Osteocyte (in vitro differentiated cells): Measurements from ENCODE around the gene MIXL1. TPM values are rescaled to one million over a fixed set of nuclear protein-coding genes. Genes with fewer than 3 reads are reported as not detected.

Source experiments
- DNase-seq: peaks from one replicate; pipeline ENCODE4 v3.0.0; 2021; ENCODE audit warnings: mixed read lengths; ENCODE audit not compliant: unreplicated experiment; ENCODE audit errors: extremely low spot score
- H3K27ac Mint-ChIP-seq: one replicate; pipeline ENCODE4 v1.8.0; 2021; ENCODE audit warnings: mild to moderate bottlenecking, mixed read lengths; ENCODE audit not compliant: unreplicated experiment
- H3K27me3 Mint-ChIP-seq: one replicate; pipeline ENCODE4 v1.8.0; 2021; ENCODE audit warnings: mixed read lengths; ENCODE audit not compliant: unreplicated experiment
- H3K36me3 Mint-ChIP-seq: one replicate; pipeline ENCODE4 v1.8.0; 2021; ENCODE audit warnings: mixed read lengths; ENCODE audit not compliant: unreplicated experiment
- H3K4me1 Mint-ChIP-seq: one replicate; pipeline ENCODE4 v1.8.0; 2021; ENCODE audit warnings: mixed read lengths; ENCODE audit not compliant: unreplicated experiment
- H3K4me3 Mint-ChIP-seq: one replicate; pipeline ENCODE4 v1.8.0; 2021; ENCODE audit warnings: mild to moderate bottlenecking, moderate library complexity, mixed read lengths; ENCODE audit not compliant: unreplicated experiment
- H3K9me3 Mint-ChIP-seq: one replicate; pipeline ENCODE4 v1.8.0; 2021; ENCODE audit warnings: mixed read lengths; ENCODE audit not compliant: unreplicated experiment
- CTCF ChIP-seq: fragments of 200-600 bp; sonication (generic); IDR thresholded peaks from 2 replicates; pipeline ENCODE4 v1.5.0; 2021; ENCODE audit warnings: antibody characterized with exemption, mild to moderate bottlenecking, moderate library complexity
- total RNA-seq: library from RNA; stranded (reverse); gene quantifications from 2 replicates; pipeline ENCODE4 v1.2.1, GENCODE V29; 2021

The MIXL1 gene
- total RNA-seq, 1 donor from 2014 or later = not detected

GRCh38 chr1:226186124-226187018 lies 37.1 kb upstream of the MIXL1 start, which contains the start of gene ACBD3:
Gene ACBD3, minus strand, starts transcription at chr1:226186741. Its CDS starts 66 bp downstream, at chr1:226186675.
- Mint-ChIP-seq H3K9me3 (no peaks in the 10 kb centered on the region), H3K4me3 (peak within 1 kb of the TSS; percentile 93), H3K36me3 (peaks cover 15% of the 10 kb centered on the region), H3K27me3 (no peaks in the 10 kb centered on the region), H3K4me1 (peaks cover 43% of the 10 kb centered on the region), H3K27ac (peak within 1 kb of the TSS; percentile 94)
- DNase-seq = peak; percentile 93
- TF ChIP-seq CTCF = no peak

GRCh38 chr1:226187019-226187322 lies 36.5 kb upstream of the MIXL1 start:
- Mint-ChIP-seq H3K36me3 (peaks cover 13% of the 10 kb centered on the region), H3K27ac (peak overlapping the region; percentile 91), H3K4me1 (peaks cover 37% of the 10 kb centered on the region), H3K4me3 (peak overlapping the region; percentile 93), H3K27me3 (no peaks in the 10 kb centered on the region), H3K9me3 (no peaks in the 10 kb centered on the region)
- no peak for TF ChIP-seq CTCF
- DNase-seq = no peak

GRCh38 chr1:226187380-226187779 lies 36.1 kb upstream of the MIXL1 start:
- Mint-ChIP-seq H3K27me3 (no peaks in the 10 kb centered on the region), H3K4me1 (peaks cover 33% of the 10 kb centered on the region), H3K9me3 (no peaks in the 10 kb centered on the region), H3K36me3 (peaks cover 13% of the 10 kb centered on the region), H3K4me3 (peak overlapping the region; percentile 93), H3K27ac (peak overlapping the region; percentile 91)
- no peak for TF ChIP-seq CTCF
- no peak for DNase-seq

GRCh38 chr1:226195144-226195543 lies 28.3 kb upstream of the MIXL1 start:
- no peak for DNase-seq
- Mint-ChIP-seq H3K9me3 (no peaks in the 10 kb centered on the region), H3K36me3 (no peaks in the 10 kb centered on the region), H3K27ac (no peak overlapping the region), H3K4me1 (no peaks in the 10 kb centered on the region), H3K27me3 (peaks cover 6% of the 10 kb centered on the region), H3K4me3 (no peak overlapping the region)
- no peak for TF ChIP-seq CTCF

- Mint-ChIP-seq H3K36me3 (no peaks in the 10 kb centered on the region), H3K4me3 (no peak overlapping the region), H3K27me3 (peaks cover 30% of the 10 kb centered on the region), H3K27ac (no peak overlapping the region), H3K4me1 (no peaks in the 10 kb centered on the region), H3K9me3 (no peaks in the 10 kb centered on the region)
- no peak for TF ChIP-seq CTCF
- no peak for DNase-seq
Observed at GRCh38 chr1:226199971-226200370, 23.5 kb upstream of the MIXL1 start.
